ENCODE measurements around the gene AFAP1.

The AFAP1 gene

GRCh38 chr4:7904952-7905915 is 34.4 kb downstream of the AFAP1 start:
- no peak overlapping the region for H3K9ac ChIP-seq (ENCODE audit: low read length)
- peaks cover 14% of the 10 kb centered on the region for H3K4me1 ChIP-seq (ENCODE audit: control insufficient read depth, insufficient read depth, low read length)
- no peaks in the 10 kb centered on the region for H3K9me3 ChIP-seq (ENCODE audit: control insufficient read depth, low read length)
- H3K27me3 ChIP-seq (ENCODE audit: control insufficient read depth, insufficient read depth, low read length), result no peaks in the 10 kb centered on the region
- no peak overlapping the region for H3K4me3 ChIP-seq (ENCODE audit: low read length)
- H3K36me3 ChIP-seq (ENCODE audit: control insufficient read depth, insufficient read depth, low read length), result no peaks in the 10 kb centered on the region

- peaks cover 5% of the 10 kb centered on the region for H3K4me1 ChIP-seq (ENCODE audit: control insufficient read depth, insufficient read depth, low read length)
- H3K9me3 ChIP-seq (ENCODE audit: control insufficient read depth, low read length), result no peaks in the 10 kb centered on the region
- no peak overlapping the region for H3K9ac ChIP-seq (ENCODE audit: low read length)
- H3K4me3 ChIP-seq (ENCODE audit: low read length), result no peak overlapping the region
- H3K27me3 ChIP-seq (ENCODE audit: control insufficient read depth, insufficient read depth, low read length), result no peaks in the 10 kb centered on the region
- no peaks in the 10 kb centered on the region for H3K36me3 ChIP-seq (ENCODE audit: control insufficient read depth, insufficient read depth, low read length)
Observed at GRCh38 chr4:7903791-7904516, 35.7 kb downstream of the AFAP1 start.

GRCh38 chr4:7902826-7903225 is 36.8 kb downstream of the AFAP1 start:
- Histone ChIP-seq H3K36me3 (ENCODE audit: control insufficient read depth, insufficient read depth, low read length) (no peaks in the 10 kb centered on the region), H3K9me3 (ENCODE audit: control insufficient read depth, low read length) (no peaks in the 10 kb centered on the region), H3K27me3 (ENCODE audit: control insufficient read depth, insufficient read depth, low read length) (no peaks in the 10 kb centered on the region), H3K4me1 (ENCODE audit: control insufficient read depth, insufficient read depth, low read length) (peaks cover 5% of the 10 kb centered on the region), H3K4me3 (ENCODE audit: low read length) (no peak overlapping the region), H3K9ac (ENCODE audit: low read length) (no peak overlapping the region)

GRCh38 chr4:7902101-7902553 is 37.5 kb downstream of the AFAP1 start:
- H3K4me1 ChIP-seq (ENCODE audit: control insufficient read depth, insufficient read depth, low read length), result peaks cover 5% of the 10 kb centered on the region
- H3K4me3 ChIP-seq (ENCODE audit: low read length), result no peak overlapping the region
- no peaks in the 10 kb centered on the region for H3K9me3 ChIP-seq (ENCODE audit: control insufficient read depth, low read length)
- H3K9ac ChIP-seq (ENCODE audit: low read length), result no peak overlapping the region
- H3K27me3 ChIP-seq (ENCODE audit: control insufficient read depth, insufficient read depth, low read length), result no peaks in the 10 kb centered on the region
- no peaks in the 10 kb centered on the region for H3K36me3 ChIP-seq (ENCODE audit: control insufficient read depth, insufficient read depth, low read length)

GRCh38 chr4:7901311-7901885 is 38.3 kb downstream of the AFAP1 start:
- Histone ChIP-seq H3K4me3 (ENCODE audit: low read length) (no peak overlapping the region), H3K36me3 (ENCODE audit: control insufficient read depth, insufficient read depth, low read length) (no peaks in the 10 kb centered on the region), H3K4me1 (ENCODE audit: control insufficient read depth, insufficient read depth, low read length) (peaks cover 5% of the 10 kb centered on the region)

GRCh38 chr4:7900334-7900909 is 39.2 kb downstream of the AFAP1 start:
- H3K9me3 ChIP-seq (ENCODE audit: control insufficient read depth, low read length), result no peaks in the 10 kb centered on the region
- no peak overlapping the region for H3K9ac ChIP-seq (ENCODE audit: low read length)
- H3K27me3 ChIP-seq (ENCODE audit: control insufficient read depth, insufficient read depth, low read length), result no peaks in the 10 kb centered on the region
- H3K4me3 ChIP-seq (ENCODE audit: low read length), result no peak overlapping the region
- peaks cover 5% of the 10 kb centered on the region for H3K4me1 ChIP-seq (ENCODE audit: control insufficient read depth, insufficient read depth, low read length)
- no peaks in the 10 kb centered on the region for H3K36me3 ChIP-seq (ENCODE audit: control insufficient read depth, insufficient read depth, low read length)

More at GRCh38 chr4:7901311-7901885, 38.3 kb downstream of the AFAP1 start:
- no peaks in the 10 kb centered on the region for H3K27me3 ChIP-seq (ENCODE audit: control insufficient read depth, insufficient read depth, low read length)
- no peak overlapping the region for H3K9ac ChIP-seq (ENCODE audit: low read length)
- no peaks in the 10 kb centered on the region for H3K9me3 ChIP-seq (ENCODE audit: control insufficient read depth, low read length)

GRCh38 chr4:7899184-7899869 is 40.3 kb downstream of the AFAP1 start:
- Histone ChIP-seq H3K9ac (ENCODE audit: low read length) (no peak overlapping the region), H3K9me3 (ENCODE audit: control insufficient read depth, low read length) (no peaks in the 10 kb centered on the region), H3K36me3 (ENCODE audit: control insufficient read depth, insufficient read depth, low read length) (no peaks in the 10 kb centered on the region), H3K4me1 (ENCODE audit: control insufficient read depth, insufficient read depth, low read length) (peaks cover 5% of the 10 kb centered on the region), H3K4me3 (ENCODE audit: low read length) (no peak overlapping the region), H3K27me3 (ENCODE audit: control insufficient read depth, insufficient read depth, low read length) (no peaks in the 10 kb centered on the region)

GRCh38 chr4:7898385-7898784 is 41.3 kb downstream of the AFAP1 start:
- H3K4me3 ChIP-seq (ENCODE audit: low read length), result no peak overlapping the region

GRCh38 chr4:7897811-7898210 is 41.9 kb downstream of the AFAP1 start:
- no peaks in the 10 kb centered on the region for H3K36me3 ChIP-seq (ENCODE audit: control insufficient read depth, insufficient read depth, low read length)
- H3K9ac ChIP-seq (ENCODE audit: low read length), result no peak overlapping the region
- H3K4me3 ChIP-seq (ENCODE audit: low read length), result no peak overlapping the region
- no peaks in the 10 kb centered on the region for H3K27me3 ChIP-seq (ENCODE audit: control insufficient read depth, insufficient read depth, low read length)
- peaks cover 5% of the 10 kb centered on the region for H3K4me1 ChIP-seq (ENCODE audit: control insufficient read depth, insufficient read depth, low read length)
- H3K9me3 ChIP-seq (ENCODE audit: control insufficient read depth, low read length), result no peaks in the 10 kb centered on the region

More at GRCh38 chr4:7898385-7898784, 41.3 kb downstream of the AFAP1 start:
- no peaks in the 10 kb centered on the region for H3K36me3 ChIP-seq (ENCODE audit: control insufficient read depth, insufficient read depth, low read length)
- no peaks in the 10 kb centered on the region for H3K9me3 ChIP-seq (ENCODE audit: control insufficient read depth, low read length)
- H3K4me1 ChIP-seq (ENCODE audit: control insufficient read depth, insufficient read depth, low read length), result peaks cover 5% of the 10 kb centered on the region
- H3K27me3 ChIP-seq (ENCODE audit: control insufficient read depth, insufficient read depth, low read length), result no peaks in the 10 kb centered on the region
- no peak overlapping the region for H3K9ac ChIP-seq (ENCODE audit: low read length)

- no peaks in the 10 kb centered on the region for H3K27me3 ChIP-seq (ENCODE audit: control insufficient read depth, insufficient read depth, low read length)
- H3K4me1 ChIP-seq (ENCODE audit: control insufficient read depth, insufficient read depth, low read length), result peaks cover 6% of the 10 kb centered on the region
- no peaks in the 10 kb centered on the region for H3K36me3 ChIP-seq (ENCODE audit: control insufficient read depth, insufficient read depth, low read length)
- no peak overlapping the region for H3K4me3 ChIP-seq (ENCODE audit: low read length)
- H3K9ac ChIP-seq (ENCODE audit: low read length), result no peak overlapping the region
- no peaks in the 10 kb centered on the region for H3K9me3 ChIP-seq (ENCODE audit: control insufficient read depth, low read length)
Observed at GRCh38 chr4:7894677-7895181, 44.9 kb downstream of the AFAP1 start.

GRCh38 chr4:7894098-7894676 is 45.5 kb downstream of the AFAP1 start:
- Histone ChIP-seq H3K4me3 (ENCODE audit: low read length) (no peak overlapping the region), H3K36me3 (ENCODE audit: control insufficient read depth, insufficient read depth, low read length) (no peaks in the 10 kb centered on the region), H3K27me3 (ENCODE audit: control insufficient read depth, insufficient read depth, low read length) (no peaks in the 10 kb centered on the region), H3K9me3 (ENCODE audit: control insufficient read depth, low read length) (no peaks in the 10 kb centered on the region), H3K4me1 (ENCODE audit: control insufficient read depth, insufficient read depth, low read length) (peaks cover 6% of the 10 kb centered on the region), H3K9ac (ENCODE audit: low read length) (no peak overlapping the region)

All from mucosa of stomach (tissue), 1 donor.